ENCODE results near the gene B4GALNT4.
"Not testable (repeated sequence)": the region's sequence is repeated elsewhere in the genome, so short reads cannot be mapped to it uniquely, and the experiment has no call there.

The B4GALNT4 gene

DNA sequence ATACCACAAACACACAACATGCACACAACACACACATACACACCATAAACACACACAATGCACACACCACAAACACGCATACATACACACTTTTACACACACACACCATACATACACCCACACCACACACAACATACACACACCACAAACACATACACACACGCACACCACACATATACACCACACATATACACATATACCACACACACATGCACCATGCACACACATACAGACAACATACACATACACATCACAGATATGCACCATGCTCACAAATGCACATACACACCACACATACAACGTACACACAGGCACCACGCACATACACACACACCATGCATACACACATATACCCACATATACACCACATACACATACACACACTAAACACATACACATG lies 11.7 kb upstream of the B4GALNT4 start:
- DNase-seq (ENCODE audit: extremely low spot score, insufficient read length, low read depth) (no peak), FAIRE-seq (no peak)

DNA sequence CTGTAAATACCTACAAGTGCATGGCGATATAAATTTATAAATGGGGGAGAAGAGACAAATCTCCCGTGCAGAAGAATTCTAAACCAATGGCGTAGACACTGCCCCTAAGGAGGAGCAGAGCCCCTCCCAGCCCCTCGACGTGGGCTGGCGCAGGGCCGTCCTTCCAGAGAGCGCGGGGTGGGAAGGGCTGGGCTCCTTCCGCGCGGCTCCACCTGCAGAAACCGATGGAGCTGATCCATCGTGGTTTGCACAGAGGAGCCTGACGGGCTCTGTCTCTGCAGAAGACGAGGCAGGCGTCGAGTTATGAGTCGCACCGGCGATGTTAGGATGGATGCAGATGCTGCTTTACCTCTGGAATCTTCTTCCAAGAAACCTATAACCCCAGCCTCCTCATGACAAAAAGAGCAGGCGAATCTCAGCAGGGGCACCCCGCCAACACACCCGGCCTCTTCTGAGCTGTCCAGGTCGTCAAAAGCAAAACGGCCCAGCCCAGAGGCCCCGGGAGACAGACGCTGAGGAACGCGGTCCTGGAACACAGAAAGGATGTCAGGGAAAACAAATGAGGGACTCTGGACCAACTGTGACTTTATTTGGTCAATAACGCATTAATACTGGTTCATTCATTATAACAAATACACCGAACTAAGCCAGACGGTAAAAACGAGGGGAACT lies 11.0 kb upstream of the B4GALNT4 start:
- FAIRE-seq = no peak

DNA sequence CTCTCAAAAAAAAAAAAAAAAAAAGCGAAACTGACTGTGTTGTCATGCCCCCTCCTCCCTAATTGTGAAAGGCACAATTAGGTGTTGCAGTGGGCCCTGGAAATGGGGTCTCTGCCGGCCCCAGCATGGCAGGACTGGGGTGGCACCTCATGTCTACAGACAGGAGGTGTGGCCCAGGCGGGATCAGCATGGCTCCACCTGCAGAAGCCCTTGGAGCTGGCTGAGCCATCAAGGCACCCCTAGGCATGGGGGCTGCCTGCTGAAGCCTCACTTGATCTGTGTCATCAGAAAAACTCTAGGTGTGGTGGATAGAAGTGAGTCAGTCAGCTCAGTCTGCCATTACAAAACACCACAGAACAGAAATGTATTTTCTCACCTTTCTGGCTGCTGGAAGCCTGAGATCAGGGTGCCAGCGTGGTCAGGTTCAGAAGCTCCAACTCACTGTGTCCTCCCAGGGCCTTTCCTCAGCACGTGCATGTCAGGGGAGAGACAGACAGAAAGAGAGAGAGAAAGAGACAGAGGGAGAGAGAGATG lies 10.1 kb upstream of the B4GALNT4 start:
- no peak for DNase-seq (ENCODE audit: extremely low spot score, insufficient read length, low read depth)

More for the DNA sequence above, 11.0 kb upstream of the B4GALNT4 start:
- DNase-seq (ENCODE audit: extremely low spot score, insufficient read length, low read depth) = no peak

DNA sequence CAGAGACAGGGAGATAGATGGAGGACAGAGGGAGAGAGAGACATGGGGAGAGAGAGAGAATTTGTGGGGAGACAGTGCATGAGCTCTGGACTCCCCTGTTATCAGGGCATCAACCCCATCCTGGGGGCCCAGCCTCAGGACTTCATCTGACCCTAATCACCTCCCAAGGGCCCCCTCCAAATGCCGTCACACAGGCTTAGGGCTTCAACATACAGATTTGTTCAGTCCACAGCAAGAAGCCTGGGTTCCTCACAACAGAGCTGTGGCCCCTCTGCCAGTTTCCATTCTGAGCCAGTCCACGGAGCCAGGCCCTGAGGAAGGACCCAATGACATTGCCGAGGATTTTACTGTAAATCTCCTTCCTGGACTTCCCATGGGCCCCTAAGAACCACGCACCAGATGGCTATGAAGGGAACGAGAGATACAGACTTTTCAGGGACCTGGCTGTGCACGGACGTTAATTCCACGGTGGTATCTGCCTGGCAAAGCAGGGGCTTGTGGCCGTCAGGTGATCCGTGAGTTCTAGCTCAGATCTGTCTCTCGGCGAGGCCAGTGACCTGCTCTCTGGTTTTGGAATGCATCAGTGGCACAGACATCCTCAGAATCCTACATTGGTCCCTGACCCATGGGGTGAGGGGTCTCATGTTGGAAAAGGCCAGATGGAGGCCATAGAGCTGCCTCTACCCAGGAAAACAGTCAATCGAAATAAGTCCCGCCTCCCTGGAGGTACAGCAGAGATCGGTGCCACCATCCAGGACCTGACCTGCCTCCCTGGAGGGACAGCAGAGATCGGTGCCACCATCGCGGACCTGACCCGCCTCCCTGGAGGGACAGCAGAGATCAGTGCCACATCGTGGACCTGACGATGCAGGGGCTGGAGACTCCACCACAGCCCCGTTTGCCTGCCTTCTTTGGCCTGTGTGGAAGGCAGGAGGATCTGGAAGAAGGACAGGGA lies 8.7 kb upstream of the B4GALNT4 start:
- DNase-seq (ENCODE audit: extremely low spot score, insufficient read length, low read depth) (no peak), FAIRE-seq (no peak)

More for the DNA sequence above, 10.1 kb upstream of the B4GALNT4 start:
- FAIRE-seq = no peak

DNA sequence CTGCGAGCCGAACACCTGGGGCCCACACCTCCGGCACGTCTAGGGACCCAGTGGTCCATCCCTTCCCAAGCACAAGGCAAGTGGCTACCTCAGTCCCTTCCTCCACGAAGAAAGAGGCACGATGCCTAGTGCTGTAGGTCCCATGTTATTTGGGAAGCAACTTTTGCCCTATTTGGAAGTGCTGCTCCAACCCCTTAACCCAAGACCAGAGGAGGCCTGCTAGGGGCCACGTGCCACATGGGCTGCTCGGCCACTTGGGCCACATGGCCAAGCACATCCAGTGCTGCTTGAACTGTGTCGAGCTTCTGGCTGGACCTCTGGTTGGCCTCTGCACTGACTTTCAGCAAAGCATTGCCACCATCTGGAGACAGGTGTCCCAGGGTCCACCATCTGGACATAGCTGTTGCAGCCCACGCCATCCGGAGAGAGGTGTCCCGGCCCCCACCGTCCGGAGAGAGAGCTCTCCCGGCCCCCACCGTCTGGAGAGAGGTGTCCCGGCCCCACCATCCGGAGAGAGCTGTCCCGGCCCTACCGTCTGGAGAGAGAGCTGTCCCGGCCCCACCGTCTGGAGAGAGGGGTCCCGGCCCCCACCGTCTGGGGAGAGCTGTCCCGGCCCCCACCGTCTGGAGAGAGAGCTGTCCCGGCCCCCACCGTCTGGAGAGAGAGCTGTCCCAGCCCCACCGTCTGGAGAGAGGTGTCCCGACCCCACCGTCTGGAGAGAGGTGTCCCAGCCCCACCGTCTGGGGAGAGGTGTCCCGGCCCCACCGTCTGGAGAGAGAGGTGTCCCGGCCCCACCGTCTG lies 6.5 kb upstream of the B4GALNT4 start:
- DNase-seq (ENCODE audit: extremely low spot score, insufficient read length, low read depth) (no peak), FAIRE-seq (no peak)

DNA sequence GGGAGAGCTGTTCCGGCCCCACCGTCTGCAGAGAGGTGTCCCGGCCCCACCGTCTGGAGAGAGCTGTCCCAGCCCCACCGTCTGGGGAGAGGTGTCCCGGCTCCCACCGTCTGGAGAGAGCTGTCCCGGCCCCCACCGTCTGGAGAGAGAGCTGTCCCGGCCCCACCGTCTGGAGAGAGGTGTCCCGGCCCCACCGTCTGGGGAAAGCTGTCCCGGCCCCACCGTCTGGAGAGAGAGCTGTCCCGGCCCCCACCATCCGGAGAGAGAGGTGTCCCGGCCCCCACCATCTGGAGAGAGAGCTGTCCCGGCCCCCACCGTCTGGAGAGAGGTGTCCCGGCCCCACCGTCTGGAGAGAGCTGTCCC lies 5.9 kb upstream of the B4GALNT4 start:
- not testable (repeated sequence) for FAIRE-seq; DNase-seq (ENCODE audit: extremely low spot score, insufficient read length, low read depth)

DNA sequence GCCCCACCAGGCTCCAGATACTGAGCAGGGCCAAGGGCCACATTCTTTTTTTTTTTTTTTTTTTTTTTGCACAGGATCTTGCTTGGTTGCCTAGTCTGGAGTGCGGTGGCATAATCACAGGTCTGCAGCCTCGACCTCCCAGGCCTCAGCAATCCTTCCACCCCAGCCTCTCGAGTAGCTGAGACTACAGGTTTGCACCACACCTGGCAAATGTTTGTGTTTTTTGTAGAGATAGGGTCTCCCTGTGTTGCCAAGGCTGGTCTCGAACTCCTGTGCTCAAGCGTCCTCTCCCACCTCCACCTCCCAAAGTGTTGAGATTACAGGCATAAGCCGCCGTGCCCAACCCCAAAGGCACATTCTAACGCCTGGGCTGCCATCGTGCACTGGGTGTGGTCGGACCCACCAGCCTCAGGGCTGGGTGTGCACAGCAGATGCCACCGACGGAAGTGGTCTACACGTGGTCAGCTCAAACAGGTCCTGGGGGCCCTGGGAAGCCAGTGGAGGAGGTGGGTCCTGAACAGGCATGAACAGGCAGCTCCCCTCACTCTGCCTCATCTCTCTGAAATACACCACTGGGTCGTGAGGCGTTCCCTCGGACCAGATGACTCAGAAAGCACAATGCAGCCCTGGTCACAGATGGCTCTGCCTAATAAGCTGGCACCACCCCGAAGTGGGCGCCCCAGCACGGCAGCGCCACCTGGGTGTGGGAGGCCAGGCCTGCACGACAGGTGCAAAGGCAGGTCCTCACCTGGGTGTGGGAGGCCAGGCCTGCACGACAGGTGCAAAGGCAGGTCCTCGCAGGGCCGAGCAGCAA lies 5.1 kb upstream of the B4GALNT4 start:
- DNase-seq (ENCODE audit: extremely low spot score, insufficient read length, low read depth) (no peak), FAIRE-seq (peak; percentile 29)

DNA sequence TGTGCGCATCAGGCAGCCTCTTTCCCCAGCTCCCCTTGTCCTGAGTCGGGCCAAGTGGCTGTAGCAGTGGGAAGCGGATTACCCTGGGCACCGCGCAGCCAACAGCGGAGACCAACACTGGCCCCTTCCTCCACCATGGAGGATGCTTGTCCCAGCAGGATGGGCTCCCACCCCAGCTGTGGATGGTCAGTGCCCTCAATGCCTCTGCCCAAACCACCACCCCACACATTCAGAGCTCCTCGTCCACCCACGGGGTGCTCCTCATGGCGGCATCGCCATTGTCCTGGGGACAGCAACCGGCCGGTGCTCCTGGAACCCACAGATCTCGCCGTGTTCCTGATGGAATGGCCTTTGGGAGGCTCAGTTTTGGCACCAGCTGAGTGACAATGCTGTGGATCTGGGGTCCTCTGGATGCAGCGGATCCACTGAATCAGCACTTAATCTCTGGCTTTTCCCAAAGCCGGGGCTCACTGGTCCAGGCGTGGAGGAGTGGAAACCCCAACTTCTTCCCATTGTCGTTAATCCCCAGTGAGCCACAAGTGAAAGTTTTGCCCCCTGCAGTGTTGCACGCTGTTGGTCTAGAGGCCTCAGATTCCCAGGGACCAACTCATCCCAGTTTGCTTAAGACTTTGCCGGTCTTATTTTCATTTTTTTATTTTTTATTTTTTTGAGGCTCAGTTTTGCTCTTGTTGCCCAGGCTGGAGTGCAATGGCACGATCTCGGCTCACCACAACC lies 4.1 kb upstream of the B4GALNT4 start:
- FAIRE-seq = no peak
- no peak for DNase-seq (ENCODE audit: extremely low spot score, insufficient read length, low read depth)

DNA sequence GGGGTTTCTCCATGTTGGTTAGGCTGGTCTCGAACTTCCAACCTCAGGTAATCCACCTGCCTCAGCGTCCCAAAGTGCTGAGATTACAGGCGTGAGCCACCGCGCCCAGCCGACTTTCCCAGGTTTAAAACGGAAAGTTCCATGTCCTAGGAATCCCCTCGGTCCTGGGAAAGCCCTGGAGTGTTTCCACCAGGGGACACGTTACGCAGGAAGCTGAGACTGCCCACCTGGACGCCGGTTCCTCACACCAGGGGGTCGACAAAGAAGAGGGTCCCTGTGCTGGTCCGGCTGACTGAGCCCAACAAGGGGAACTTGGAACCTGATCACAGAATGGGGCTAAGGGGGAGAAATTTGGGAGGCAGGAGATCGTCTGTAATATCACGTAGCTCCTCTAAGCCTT lies 3.5 kb upstream of the B4GALNT4 start:
- FAIRE-seq (no peak), DNase-seq (ENCODE audit: extremely low spot score, insufficient read length, low read depth) (no peak)

DNA sequence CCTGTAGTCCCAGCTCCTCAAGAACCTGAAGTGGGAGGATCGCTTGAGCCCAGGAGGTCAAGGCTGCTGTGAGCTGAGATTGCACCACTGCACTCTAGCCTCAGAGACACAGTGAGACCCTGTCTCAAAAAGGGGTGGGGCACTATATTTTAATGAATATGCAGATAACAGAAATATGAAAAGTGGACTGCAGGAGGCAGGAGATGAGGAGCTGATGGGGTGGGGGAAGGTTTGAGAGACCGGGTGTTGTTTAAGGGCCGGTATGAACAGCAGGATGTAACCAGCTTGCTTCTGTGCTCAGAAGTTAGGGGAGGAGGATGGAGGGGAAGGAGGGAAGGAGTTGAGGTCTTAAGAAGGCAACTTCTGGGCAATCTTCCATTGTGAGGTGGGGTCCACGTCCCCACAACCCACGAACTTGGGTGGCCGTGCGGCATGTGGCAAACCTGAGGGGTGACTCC lies 1.3 kb upstream of the B4GALNT4 start:
- no peak for DNase-seq (ENCODE audit: extremely low spot score, insufficient read length, low read depth)
- no peak for FAIRE-seq

DNA sequence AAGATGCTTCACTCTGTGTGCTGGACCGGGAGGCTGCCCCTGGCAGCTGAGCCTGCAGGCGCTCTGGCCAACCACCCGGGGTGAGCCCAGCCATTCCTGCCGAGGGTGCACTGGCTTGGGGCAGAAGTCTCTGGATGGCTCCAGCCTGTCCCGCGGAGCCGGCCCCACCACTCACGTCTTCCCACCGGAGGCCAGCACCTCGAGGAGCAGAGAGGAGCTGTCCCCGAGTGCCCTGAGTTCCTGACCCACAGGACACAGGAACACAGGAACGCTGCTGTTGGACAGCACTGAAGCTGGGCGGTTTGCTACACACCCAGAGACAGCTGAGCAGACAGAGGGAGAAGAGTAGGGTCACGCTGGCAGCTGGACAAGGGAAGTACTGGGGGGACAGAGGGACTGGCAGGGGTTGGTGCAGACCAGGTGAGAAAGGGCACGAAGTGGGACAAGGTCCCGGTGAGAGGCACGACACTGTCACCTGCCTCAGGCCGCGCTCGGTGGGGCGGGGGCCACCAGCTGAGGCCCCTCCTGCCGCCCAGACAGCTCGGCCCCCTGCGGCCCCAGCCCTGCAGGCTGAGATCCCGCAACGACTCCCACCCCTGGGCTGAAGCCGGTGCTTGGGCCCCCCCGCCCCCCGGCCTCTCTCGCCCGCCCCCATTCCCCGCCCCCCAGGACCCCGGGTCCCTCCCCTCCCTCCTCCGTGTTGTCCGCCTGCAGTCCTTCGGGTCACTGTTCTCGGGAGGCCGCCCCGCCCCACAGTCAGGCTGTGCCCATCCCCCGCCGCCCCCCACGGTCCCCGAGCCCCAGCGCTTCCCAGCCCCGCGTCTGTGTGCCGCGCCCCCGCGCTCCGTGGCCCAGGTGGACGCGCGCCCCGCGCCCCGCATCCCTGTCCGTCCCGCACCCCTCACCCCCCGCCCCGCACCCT lies 624 bp upstream of the B4GALNT4 start:
- no peak for FAIRE-seq
- DNase-seq (ENCODE audit: extremely low spot score, insufficient read length, low read depth) = no peak

DNA sequence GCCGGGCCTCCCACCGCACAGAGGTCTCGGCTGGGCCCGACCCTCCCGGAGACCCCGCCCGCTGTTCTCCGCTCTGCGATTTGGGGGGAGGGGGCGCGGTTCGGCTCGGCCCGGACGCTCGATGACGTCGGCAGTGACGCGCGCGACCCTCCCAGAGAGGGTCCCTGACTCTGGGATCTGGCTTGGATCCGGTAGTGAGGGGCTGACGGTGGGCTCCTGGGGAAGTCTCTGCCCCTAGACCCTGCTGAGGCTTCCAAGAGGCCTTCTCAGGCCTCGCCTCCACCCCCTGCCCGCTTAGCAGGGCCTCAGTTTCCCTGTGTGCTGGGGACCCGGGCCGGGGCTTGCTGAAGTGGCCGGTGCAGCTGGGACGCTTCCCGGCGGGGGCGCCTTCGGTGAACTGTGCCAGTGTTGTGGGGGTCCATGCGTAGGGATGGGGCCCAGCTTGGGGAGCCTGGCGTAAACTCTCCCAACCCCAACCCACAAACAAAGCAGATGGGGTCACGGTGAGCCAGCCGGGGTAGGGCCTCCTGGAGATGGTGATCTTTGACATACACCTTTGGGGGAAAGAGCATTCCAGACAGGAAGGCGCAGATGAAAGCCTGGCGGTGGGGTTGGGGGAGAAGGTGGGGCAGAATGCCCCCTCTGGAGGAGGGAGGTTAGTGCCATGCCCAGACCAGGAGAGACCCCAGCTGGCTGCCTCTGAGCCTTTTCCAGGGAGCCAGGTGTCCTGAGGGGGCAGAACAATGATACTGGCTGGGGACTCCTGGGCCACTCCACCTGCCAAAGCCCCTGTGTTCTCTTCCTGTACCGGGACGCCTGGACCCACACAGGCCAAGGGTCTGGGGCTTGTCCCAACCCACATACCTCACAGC lies 1.0 kb downstream of the B4GALNT4 start:
- FAIRE-seq (no peak), DNase-seq (ENCODE audit: extremely low spot score, insufficient read length, low read depth) (no peak)

DNA sequence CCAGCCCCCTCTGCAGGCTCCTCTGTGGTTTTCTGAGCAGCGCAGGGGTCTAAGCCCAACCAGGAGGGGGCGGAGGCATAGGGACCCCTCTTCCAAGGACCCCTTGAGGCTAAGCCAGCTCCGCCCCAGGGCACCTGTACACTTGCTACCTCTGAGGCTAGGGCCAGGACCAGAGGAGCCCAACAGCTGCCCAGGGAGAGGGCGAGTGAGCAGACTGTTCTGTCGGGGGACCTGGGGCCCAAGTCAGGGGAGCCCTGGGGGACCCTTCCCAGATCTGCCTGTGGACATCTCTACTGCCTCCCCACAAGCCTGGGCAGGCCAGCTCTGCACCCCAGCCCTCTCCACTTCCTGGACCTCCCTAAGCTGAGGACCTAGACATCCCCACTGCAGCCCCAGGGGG lies 1.8 kb downstream of the B4GALNT4 start:
- DNase-seq (ENCODE audit: extremely low spot score, insufficient read length, low read depth) = no peak
- FAIRE-seq = no peak

DNA sequence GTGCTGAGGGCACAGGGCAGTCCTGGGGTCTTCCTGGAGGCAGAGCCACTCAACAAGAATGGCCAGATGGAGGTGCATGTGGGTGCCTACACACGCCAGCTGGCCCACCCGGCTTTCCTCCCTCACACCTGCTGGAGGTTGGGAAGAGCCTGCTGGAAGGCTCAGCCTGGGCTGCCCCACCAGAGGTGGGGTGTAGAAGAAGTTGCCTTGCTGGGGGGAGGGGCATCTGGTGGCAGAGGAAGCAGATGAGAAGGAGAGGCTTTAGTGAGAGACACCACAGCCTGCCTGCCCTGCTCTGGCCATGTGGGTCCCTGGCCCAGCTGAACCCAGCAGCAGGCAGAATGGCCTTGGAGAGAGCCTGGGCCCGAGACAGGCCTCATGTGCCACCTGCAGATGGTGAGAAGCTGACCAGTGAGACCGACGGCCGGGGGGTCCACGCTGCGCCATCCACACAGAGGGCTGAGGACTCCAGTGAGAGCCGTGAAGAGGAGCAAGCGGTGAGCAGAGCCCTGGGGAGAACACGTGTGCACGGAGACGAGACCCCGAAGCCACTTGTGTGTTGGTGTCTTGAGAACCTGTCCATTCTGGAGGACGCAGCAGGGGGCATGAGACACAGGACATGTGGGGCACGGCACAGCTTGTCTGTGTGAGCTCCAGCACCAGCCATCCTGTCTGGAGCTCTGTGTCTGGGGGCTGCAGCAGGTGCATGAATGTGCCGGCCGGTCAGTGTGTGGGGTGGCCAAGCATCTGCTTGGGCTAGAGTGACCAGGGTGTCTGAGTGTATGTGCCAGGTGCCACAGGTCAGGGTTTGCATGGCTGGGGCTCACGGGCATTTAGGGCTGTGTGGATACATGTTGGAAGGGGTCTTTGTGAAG lies 2.7 kb downstream of the B4GALNT4 start:
- DNase-seq (ENCODE audit: extremely low spot score, insufficient read length, low read depth) = no peak
- no peak for FAIRE-seq

DNA sequence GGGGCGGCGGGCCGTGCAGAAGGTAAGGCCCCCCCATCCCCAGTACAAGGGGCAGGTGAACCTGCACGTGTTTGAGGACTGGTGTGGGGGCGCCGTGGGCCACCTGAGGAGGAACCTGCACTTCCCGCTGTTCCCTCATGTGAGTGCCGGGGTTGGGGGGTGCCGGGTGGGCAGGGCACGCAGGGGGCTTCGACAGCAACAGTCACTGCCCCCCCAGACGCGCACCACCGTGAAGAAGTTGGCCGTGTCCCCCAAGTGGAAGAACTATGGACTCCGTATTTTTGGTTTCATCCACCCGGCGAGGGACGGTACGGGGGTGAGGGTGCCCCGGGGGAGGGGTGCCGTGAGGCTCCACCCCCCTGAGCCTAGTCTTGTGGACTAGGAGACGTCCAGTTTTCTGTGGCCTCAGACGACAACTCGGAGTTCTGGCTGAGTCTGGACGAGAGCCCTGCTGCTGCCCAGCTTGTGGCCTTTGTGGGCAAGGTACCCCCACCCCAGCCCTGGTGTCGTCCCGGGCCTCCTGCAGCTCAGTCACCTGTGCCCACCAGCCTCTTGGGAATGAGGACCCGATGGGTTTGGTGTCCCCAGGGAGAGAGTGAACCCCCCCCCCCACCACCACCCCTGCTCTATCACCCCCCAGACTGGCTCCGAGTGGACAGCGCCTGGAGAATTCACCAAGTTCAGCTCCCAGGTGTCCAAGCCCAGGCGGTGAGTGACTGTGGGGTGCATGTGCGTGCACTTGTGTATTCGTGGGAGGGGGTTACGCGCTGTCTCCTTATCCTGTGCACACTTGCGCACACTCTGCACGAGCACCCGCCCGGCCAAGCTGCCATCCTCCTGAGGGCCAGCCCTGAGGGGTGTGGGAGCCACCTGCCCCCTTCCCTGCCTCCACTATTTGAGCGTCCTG lies 3.8 kb downstream of the B4GALNT4 start:
- no peak for FAIRE-seq
- DNase-seq (ENCODE audit: extremely low spot score, insufficient read length, low read depth) = no peak

All from GM18507 (cell line).